T-cell (primary cell): ENCODE measurements around the gene BABAM2. TPM values are rescaled to one million over a fixed set of nuclear protein-coding genes. Genes with fewer than 3 reads are reported as not detected.
A peak's percentile ranks its signal among the peaks of the same experiment; 100 is the strongest.

Experiments
- ATAC-seq, 4 experiments: fragments of 200-7000 bp in 3 of 4; fragments of 150-1000 bp in 1 of 4; cut with Tn5 transposase; replicated peaks in 1 of 4; 1 replicate in 3 of 4; 2 replicates in 1 of 4; pipeline ENCODE4 v1.10.0; 2021; ENCODE audit warnings: moderate library complexity in 3 of 4, mild to moderate bottlenecking in 2 of 4, moderate number of reproducible peaks in 1 of 4
- CTCF ChIA-PET, 2 donors: fragments of 300-600 bp; sonication (Branson Sonifier 250); formaldehyde crosslinking; loops; one replicate each; lab custom pipeline; 2022; ENCODE audit warnings: antibody characterized with exemption in 2 of 2; lab: Charles Lee
- POLR2A ChIA-PET, 2 donors: fragments of 300-600 bp; sonication (Branson Sonifier 250); formaldehyde crosslinking; loops; one replicate each; lab custom pipeline; 2022; ENCODE audit warnings: antibody characterized with exemption in 2 of 2; lab: Charles Lee
- DNase-seq, 35 experiments: peaks; one replicate each; pipeline versions ENCODE4 v3.0.0 to v3.0.0-alpha.2; 2013 to 2023
- H3K27ac ChIP-seq: one replicate; pipeline ENCODE4 v1.5.1; 2013; ENCODE audit warnings: low read length
- H3K27me3 ChIP-seq, 2 experiments: replicated peaks in 1 of 2; 1 replicate in 1 of 2; 2 replicates in 1 of 2; pipeline versions ENCODE4 v1.6.1 to v1.7.0; 2013; ENCODE audit warnings: low read length in 1 of 2, mixed read lengths in 1 of 2; ENCODE audit not compliant: control insufficient read depth in 2 of 2, insufficient read depth in 2 of 2; ENCODE audit errors: extremely low read depth in 1 of 2
- H3K36me3 ChIP-seq, 2 donors: 1 replicate in 1 of 2; 2 replicates in 1 of 2; pipeline versions ENCODE4 v1.6.1 to v1.7.0; 2013; ENCODE audit warnings: low read length in 1 of 2; ENCODE audit not compliant: control insufficient read depth in 2 of 2, insufficient read depth in 1 of 2; ENCODE audit errors: extremely low read depth in 1 of 2
- H3K4me1 ChIP-seq, 2 experiments: 1 replicate in 1 of 2; 2 replicates in 1 of 2; pipeline versions ENCODE4 v1.6.1 to v1.7.0; 2013; ENCODE audit warnings: low read length in 2 of 2, mixed read lengths in 1 of 2; ENCODE audit not compliant: insufficient read depth in 2 of 2, control insufficient read depth in 1 of 2; ENCODE audit errors: extremely low read depth in 1 of 2
- H3K4me3 ChIP-seq, 2 donors: 1 replicate in 1 of 2; 2 replicates in 1 of 2; pipeline versions ENCODE4 v1.5.1 to v1.7.0; 2013; ENCODE audit warnings: mild to moderate bottlenecking in 2 of 2, low read length in 1 of 2, moderate library complexity in 1 of 2; ENCODE audit not compliant: control insufficient read depth in 1 of 2; ENCODE audit errors: extremely low read depth in 1 of 2
- H3K9me3 ChIP-seq: 2 replicates; pipeline ENCODE4 v1.7.0; 2013
- H3K27ac Mint-ChIP-seq, 2 donors: one replicate each; pipeline ENCODE4 v1.8.0; 2020 to 2021; ENCODE audit warnings: mild to moderate bottlenecking in 2 of 2, mixed read lengths in 2 of 2
- H3K27me3 Mint-ChIP-seq, 2 donors: one replicate each; pipeline ENCODE4 v1.8.0; 2021 to 2022; ENCODE audit warnings: mixed read lengths in 2 of 2
- H3K36me3 Mint-ChIP-seq: one replicate; pipeline ENCODE4 v1.8.0; 2021; ENCODE audit warnings: mixed read lengths
- H3K4me1 Mint-ChIP-seq, 3 donors: one replicate each; pipeline ENCODE4 v1.8.0; 2020 to 2022; ENCODE audit warnings: mixed read lengths in 3 of 3, mild to moderate bottlenecking in 1 of 3
- H3K4me3 Mint-ChIP-seq, 3 donors: one replicate each; pipeline ENCODE4 v1.8.0; 2020 to 2022; ENCODE audit warnings: mild to moderate bottlenecking in 3 of 3, mixed read lengths in 3 of 3, moderate library complexity in 3 of 3
- H3K9me3 Mint-ChIP-seq, 3 donors: one replicate each; pipeline ENCODE4 v1.8.0; 2020 to 2022; ENCODE audit warnings: mixed read lengths in 3 of 3
- WGBS: methylation state at CpG from one replicate; pipeline ENCODE4 v1.1.5; 2013; ENCODE audit warnings: missing lambda C conversion rate; ENCODE audit not compliant: insufficient coverage; 5-methylcytosine and 5-hydroxymethylcytosine counted together
- total RNA-seq, 35 experiments: library from RNA in 6 of 35; stranded (reverse) in 6 of 35; fragments of 120-200 nt in 1 of 35; gene quantifications; one replicate each; pipeline versions ENCODE4 v1.2.1 to v1.2.4 and lab custom pipeline; 2013 to 2026

The BABAM2 gene
- total RNA-seq, 5 donors from 2014 or later (not counting 1 experiment from before 2014, with no cell fraction given): 28.4 to 45.2 (median 37.4) TPM

DNA sequence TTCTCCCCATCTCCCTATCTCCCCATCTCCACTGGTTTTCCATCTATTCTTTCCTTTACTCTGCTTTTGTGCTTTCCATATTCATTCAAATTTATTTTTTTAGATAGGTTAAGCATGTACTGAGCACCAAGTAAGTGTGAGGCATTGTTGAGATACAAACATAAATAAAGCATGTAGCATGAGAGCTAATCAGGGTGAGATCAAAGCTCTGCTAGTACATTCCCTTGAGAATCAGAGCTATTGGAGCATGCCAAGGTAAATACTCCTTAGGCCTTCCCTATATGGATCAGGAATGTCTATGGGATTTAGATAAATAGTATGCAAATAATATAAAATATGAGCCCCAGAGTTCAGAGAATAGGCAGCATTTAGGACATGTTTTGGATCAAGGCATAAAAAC, 25.3 kb downstream of the BABAM2 start:
- Mint-ChIP-seq H3K9me3 (no peaks in the 10 kb centered on the region), H3K4me3 (no peak overlapping the region), H3K4me1 (peaks cover 37 to 38% (median 37%) of the 10 kb centered on the region in 3 donors), H3K27me3 (no peaks in the 10 kb centered on the region), H3K27ac (no peak overlapping the region), H3K36me3 (peaks cover 25% of the 10 kb centered on the region)
- H3K27me3 ChIP-seq: no peaks in the 10 kb centered on the region
- CTCF ChIA-PET: interaction anchor here in 1 of 2 donors (1.8 kb wide), 1 partner anchor 26 kb away, joined by 5 read pairs; the partner anchor contains the start of genes BABAM2 and RBKS
- H3K36me3 ChIP-seq: no peaks in the 10 kb centered on the region
- no peak overlapping the region for H3K27ac ChIP-seq
- no peaks in the 10 kb centered on the region for H3K4me1 ChIP-seq
- POLR2A ChIA-PET: interaction anchor here in 1 of 2 donors (0.6 kb wide), 1 partner anchor 1670 kb away, joined by 3 read pairs; no protein-coding TSS in a partner anchor
- no peak overlapping the region for H3K4me3 ChIP-seq
- no peak for ATAC-seq
- no peaks in the 10 kb centered on the region for H3K9me3 ChIP-seq
- no peak for DNase-seq

DNA sequence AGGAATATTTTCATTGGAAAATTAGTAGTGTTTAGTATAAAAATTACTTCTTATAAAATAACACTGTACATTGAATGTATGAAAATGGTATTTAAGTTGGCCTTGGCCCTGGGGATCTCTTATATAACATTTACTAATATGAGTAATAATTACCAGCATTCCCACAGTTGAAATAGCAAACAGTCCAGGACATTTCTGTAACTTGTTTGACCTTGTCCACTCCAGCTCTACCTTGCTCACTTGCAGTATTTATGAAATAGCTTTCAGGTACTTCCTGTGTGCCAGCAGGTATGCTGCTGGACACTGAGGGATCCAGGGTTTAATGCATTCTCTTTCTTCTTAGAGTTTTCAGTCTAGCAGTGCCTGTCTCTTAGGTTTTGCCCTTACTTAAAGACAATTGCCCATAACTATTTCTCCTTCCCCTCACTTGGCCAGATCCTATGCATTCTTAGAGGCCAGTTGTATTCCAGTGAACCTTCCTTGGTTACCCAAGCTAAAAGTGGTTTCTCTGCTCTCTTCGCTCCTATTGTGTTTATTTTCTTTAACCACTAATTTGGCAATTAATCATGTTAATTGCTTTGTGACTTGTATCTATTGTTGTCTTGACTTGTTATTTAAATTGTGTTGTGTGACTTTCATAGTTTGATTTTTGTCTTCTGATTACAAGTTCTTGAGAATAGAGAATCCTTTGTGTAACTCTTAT, 25.9 kb downstream of the BABAM2 start:
- Mint-ChIP-seq H3K9me3 (no peaks in the 10 kb centered on the region), H3K36me3 (peaks cover 22% of the 10 kb centered on the region), H3K4me1 (peaks cover 33 to 35% (median 35%) of the 10 kb centered on the region in 3 donors), H3K27me3 (no peaks in the 10 kb centered on the region), H3K27ac (no peak overlapping the region), H3K4me3 (no peak overlapping the region)
- no peaks in the 10 kb centered on the region for H3K4me1 ChIP-seq
- no peaks in the 10 kb centered on the region for H3K9me3 ChIP-seq
- H3K27me3 ChIP-seq: no peaks in the 10 kb centered on the region
- DNase-seq: no peak
- WGBS: no CpG with 5 or more reads among the region's 1 CpG
- no peak for ATAC-seq
- no peak overlapping the region for H3K4me3 ChIP-seq
- ChIA-PET POLR2A (no interaction called here), CTCF (interaction anchor here in 1 of 2 donors (0.7 kb wide), 1 partner anchor 56 kb away, joined by 3 read pairs; no protein-coding TSS in a partner anchor)
- H3K36me3 ChIP-seq: no peaks in the 10 kb centered on the region
- H3K27ac ChIP-seq: no peak overlapping the region

- Histone ChIP-seq H3K4me3 (no peak overlapping the region), H3K27ac (peak overlapping the region; percentile 59), H3K36me3 (no peaks in the 10 kb centered on the region), H3K9me3 (no peaks in the 10 kb centered on the region), H3K27me3 (no peaks in the 10 kb centered on the region), H3K4me1 (no peaks in the 10 kb centered on the region)
- Mint-ChIP-seq H3K9me3 (no peaks in the 10 kb centered on the region), H3K4me3 (peak overlapping the region in 2 of 3 donors; percentile 0 to 4), H3K36me3 (peaks cover 24% of the 10 kb centered on the region), H3K4me1 (peaks cover 25 to 31% (median 30%) of the 10 kb centered on the region in 3 donors), H3K27me3 (no peaks in the 10 kb centered on the region), H3K27ac (peak overlapping the region; percentile 40 to 79)
- DNase-seq (peak in 5 of 35 experiments; percentile 6 to 76 (median 20)), ATAC-seq (peak; percentile 67 to 98 (median 73))
- CTCF ChIA-PET: no interaction called here
- POLR2A ChIA-PET: interaction anchor here in 1 of 2 donors (0.6 to 2.4 kb wide), 5 partner anchors 11 to 832 kb away, joined by 3 to 9 read pairs (median 3); partner anchors contain the start of genes BABAM2 and PPP1CB
- 100% methylated on average over 1 of the region's 4 CpGs for WGBS
Observed at GRCh38 chr2:27920148-27920885, 29.8 kb downstream of the BABAM2 start.

GRCh38 chr2:27921424-27921823, 30.9 kb downstream of the BABAM2 start:
- no peaks in the 10 kb centered on the region for H3K9me3 ChIP-seq
- H3K4me1 ChIP-seq: no peaks in the 10 kb centered on the region
- WGBS: 100% methylated on average over 1 of the region's 2 CpGs
- Mint-ChIP-seq H3K27me3 (no peaks in the 10 kb centered on the region), H3K36me3 (peaks cover 33% of the 10 kb centered on the region), H3K4me1 (peaks cover 36 to 40% (median 38%) of the 10 kb centered on the region in 3 donors), H3K9me3 (no peaks in the 10 kb centered on the region), H3K27ac (no peak overlapping the region), H3K4me3 (no peak overlapping the region)
- no peaks in the 10 kb centered on the region for H3K36me3 ChIP-seq
- POLR2A ChIA-PET: interaction anchor here (0.6 to 2.4 kb wide), 4 partner anchors 30 to 830 kb away, joined by 3 to 9 read pairs (median 4); partner anchors contain the start of genes BABAM2 (in 1 of the 2) and PPP1CB (in 1 of the 2)
- ATAC-seq (no peak), DNase-seq (no peak)
- H3K4me3 ChIP-seq: no peak overlapping the region
- no peaks in the 10 kb centered on the region for H3K27me3 ChIP-seq
- no peak overlapping the region for H3K27ac ChIP-seq
- CTCF ChIA-PET: no interaction called here

DNA sequence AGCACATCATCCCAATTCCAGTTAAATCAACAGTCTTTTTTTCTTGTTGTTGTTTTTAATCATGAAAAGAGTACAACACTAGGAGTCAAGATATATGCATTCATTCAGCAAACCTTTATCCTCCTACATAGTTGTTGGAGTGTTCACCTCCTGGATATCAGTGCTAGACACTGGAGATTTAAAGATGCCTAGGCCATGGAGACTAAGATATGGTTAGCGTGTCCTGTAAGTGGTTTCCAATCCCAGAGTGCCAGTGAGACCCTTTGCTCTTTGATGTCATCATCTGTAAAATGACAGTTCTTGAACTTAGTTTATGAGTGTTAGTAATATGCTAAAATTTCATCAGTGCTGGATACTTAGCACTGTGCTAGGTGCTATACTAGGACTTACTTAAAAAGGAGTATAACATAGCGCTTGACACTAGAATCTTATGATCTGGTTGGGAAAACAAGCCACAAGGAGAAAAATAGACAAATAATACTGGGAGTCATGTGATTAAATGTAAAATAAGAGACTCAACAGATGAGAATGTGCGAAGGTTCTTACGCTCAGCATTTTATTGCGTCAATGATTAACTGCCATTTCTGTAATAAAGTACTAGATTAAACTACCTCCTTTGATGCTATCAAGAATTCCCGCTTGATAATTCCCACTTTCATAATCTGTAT, 31.5 kb downstream of the BABAM2 start:
- Mint-ChIP-seq H3K4me1 (peaks cover 41 to 42% (median 41%) of the 10 kb centered on the region in 3 donors), H3K9me3 (no peaks in the 10 kb centered on the region), H3K36me3 (peaks cover 37% of the 10 kb centered on the region), H3K27me3 (no peaks in the 10 kb centered on the region), H3K27ac (no peak overlapping the region), H3K4me3 (no peak overlapping the region)
- no peak overlapping the region for H3K27ac ChIP-seq
- H3K4me1 ChIP-seq: no peaks in the 10 kb centered on the region
- CTCF ChIA-PET: no interaction called here
- H3K27me3 ChIP-seq: no peaks in the 10 kb centered on the region
- DNase-seq: no peak
- 90% methylated on average over 1 of the region's 6 CpGs for WGBS
- no peak for ATAC-seq
- H3K36me3 ChIP-seq: no peaks in the 10 kb centered on the region
- POLR2A ChIA-PET: no interaction called here
- H3K4me3 ChIP-seq: no peak overlapping the region
- no peaks in the 10 kb centered on the region for H3K9me3 ChIP-seq

GRCh38 chr2:27922842-27923241, 32.3 kb downstream of the BABAM2 start:
- no peak overlapping the region for H3K27ac Mint-ChIP-seq
- no peaks in the 10 kb centered on the region for H3K9me3 Mint-ChIP-seq
- Histone ChIP-seq H3K4me1 (no peaks in the 10 kb centered on the region), H3K36me3 (no peaks in the 10 kb centered on the region), H3K4me3 (no peak overlapping the region), H3K27me3 (no peaks in the 10 kb centered on the region), H3K27ac (no peak overlapping the region), H3K9me3 (no peaks in the 10 kb centered on the region)
- ChIA-PET CTCF (no interaction called here), POLR2A (interaction anchor here in 1 of 2 donors (1.0 kb wide), 1 partner anchor 100 kb away, joined by 3 read pairs; no protein-coding TSS in a partner anchor)
- no peaks in the 10 kb centered on the region for H3K27me3 Mint-ChIP-seq
- H3K4me1 Mint-ChIP-seq: peaks cover 41 to 45% (median 44%) of the 10 kb centered on the region in 3 donors
- no peak for DNase-seq
- no peak for ATAC-seq
- H3K4me3 Mint-ChIP-seq: no peak overlapping the region
- WGBS: no CpG with 5 or more reads among the region's 1 CpG
- peaks cover 41% of the 10 kb centered on the region for H3K36me3 Mint-ChIP-seq
